GM12873 (cell line): ENCODE data around the gene SMAD2.

Experiments used
- CTCF ChIP-seq: IDR thresholded peaks from 2 replicates; pipeline ENCODE4 v1.5.1; 2012; ENCODE audit warnings: low read depth, mild to moderate bottlenecking, moderate library complexity, low read length, control low read depth; ENCODE audit not compliant: insufficient read depth; ENCODE audit errors: missing control alignments

Gene SMAD2

DNA sequence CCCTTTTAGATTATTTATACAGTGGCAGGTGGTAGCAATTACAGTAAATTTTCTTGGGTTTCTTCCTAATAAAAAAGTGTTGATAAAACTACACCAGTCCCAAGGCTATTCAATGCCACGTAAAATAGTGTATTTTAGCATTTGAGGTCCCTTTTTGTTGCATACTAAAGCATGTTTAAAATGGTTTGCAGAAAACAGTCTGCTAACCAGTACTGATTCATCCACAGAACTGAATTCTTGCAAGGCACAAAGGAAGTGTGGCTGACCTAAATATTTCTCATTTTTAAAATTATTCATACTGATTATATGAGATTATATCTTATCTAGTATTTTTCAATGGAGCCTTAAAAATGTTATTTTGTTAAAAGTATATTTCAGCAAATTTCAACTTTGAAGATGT is 98.1 kb downstream of the SMAD2 start:
- no peak for TF ChIP-seq CTCF

DNA sequence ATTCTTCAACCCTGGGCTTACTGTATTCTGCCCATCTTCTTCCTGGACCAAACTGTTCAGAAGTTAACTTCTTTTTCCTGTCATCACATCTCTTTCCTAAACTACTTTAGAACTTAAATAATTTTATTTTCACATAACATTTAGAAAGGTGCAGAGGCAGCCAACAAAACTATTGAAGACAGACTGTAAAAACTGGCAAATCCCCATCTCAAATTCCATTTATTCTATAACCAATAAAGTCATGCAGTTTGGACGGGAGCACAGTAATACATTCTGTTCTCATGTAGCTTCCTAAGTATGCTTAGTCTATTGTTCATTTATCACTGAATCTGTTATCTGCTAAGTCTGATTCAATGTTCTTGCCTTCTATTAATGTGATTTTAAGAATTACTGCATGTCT is 99.1 kb downstream of the SMAD2 start:
- TF ChIP-seq CTCF: no peak

- no peak for TF ChIP-seq CTCF
Measured at GRCh38 chr18:47830772-47831171, 99.7 kb downstream of the SMAD2 start.

DNA sequence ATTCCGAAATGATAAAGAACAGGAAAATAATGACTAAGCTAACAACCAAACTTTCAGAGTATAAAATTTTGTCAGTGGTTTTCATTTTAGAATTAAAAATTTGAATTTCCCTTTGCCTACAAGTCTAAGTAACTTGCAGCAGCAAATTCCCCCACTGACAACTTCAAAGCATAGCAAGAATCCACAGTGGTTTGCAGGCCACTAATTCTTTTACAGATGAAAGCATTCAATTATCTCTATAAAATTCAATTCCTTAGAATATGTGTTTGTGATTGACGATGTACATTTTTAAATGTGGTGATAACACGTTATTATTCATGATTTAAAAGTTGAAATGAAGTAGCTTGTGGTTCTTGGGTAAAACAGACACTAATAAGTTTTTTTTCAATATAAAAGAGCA is 100.6 kb downstream of the SMAD2 start:
- TF ChIP-seq CTCF: no peak

- TF ChIP-seq CTCF: no peak
Measured at GRCh38 chr18:47826157-47827074, 104.0 kb downstream of the SMAD2 start.

DNA sequence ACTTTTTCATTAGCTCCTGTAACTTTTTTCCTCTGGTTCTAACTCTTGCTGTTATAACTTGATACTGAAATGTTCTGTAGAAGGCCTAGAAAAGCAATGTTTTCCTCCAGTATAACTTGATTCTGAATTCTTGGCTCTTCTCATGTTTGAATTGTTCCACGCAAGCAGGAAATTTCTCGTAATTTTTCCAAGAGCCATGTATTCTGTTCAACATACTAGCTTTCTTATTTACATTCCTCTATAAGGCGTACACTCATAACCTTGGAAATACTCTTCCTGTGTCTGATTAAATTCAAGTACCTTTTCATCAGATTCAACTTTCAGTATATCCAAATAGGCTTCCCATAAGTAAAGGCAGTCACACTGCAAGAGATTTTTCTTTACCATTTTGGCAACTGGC is 109.1 kb downstream of the SMAD2 start:
- no peak for TF ChIP-seq CTCF

GRCh38 chr18:47817795-47818077 is 112.7 kb downstream of the SMAD2 start:
- TF ChIP-seq CTCF: no peak
